ENCODE measurements around the gene CHRNA4. TPM values are rescaled to one million over a fixed set of nuclear protein-coding genes. Genes with fewer than 3 reads are reported as not detected.

CHRNA4 gene
- total RNA-seq, 3 donors from 2014 or later (not counting 1 experiment from before 2014, with no cell fraction given): not detected

GRCh38 chr20:63378626-63379025 is 17.5 kb upstream of the CHRNA4 start:
- no peak for DNase-seq
- H3K27ac ChIP-seq (ENCODE audit: low read length): no peak overlapping the region
- peaks cover 4% of the 10 kb centered on the region for H3K27me3 ChIP-seq (ENCODE audit: control insufficient read depth, insufficient read depth, low read length)
- no peaks in the 10 kb centered on the region for H3K4me1 Mint-ChIP-seq
- intact Hi-C loops (cut with micrococcal nuclease): no loop called here
- no peaks in the 10 kb centered on the region for H3K36me3 Mint-ChIP-seq
- TF ChIP-seq CTCF (IDR thresholded peaks at IDR 0.05): no peak
- H3K27me3 Mint-ChIP-seq (ENCODE audit: low read depth in 2 of 2): peaks cover 7 to 8% of the 10 kb centered on the region in 2 donors
- no peak overlapping the region for H3K27ac Mint-ChIP-seq
- no peak overlapping the region for H3K4me3 Mint-ChIP-seq
- H3K36me3 ChIP-seq (ENCODE audit: control insufficient read depth, insufficient read depth, low read length): no peaks in the 10 kb centered on the region
- ATAC-seq: no peak
- H3K4me3 ChIP-seq (ENCODE audit: low read length): no peak overlapping the region
- H3K4me1 ChIP-seq (ENCODE audit: control insufficient read depth, insufficient read depth, low read length): no peaks in the 10 kb centered on the region
- no peaks in the 10 kb centered on the region for H3K9me3 Mint-ChIP-seq
- H3K9me3 ChIP-seq (ENCODE audit: control insufficient read depth, insufficient read depth, low read length): no peaks in the 10 kb centered on the region
- 70% methylated on average over 12 of the region's 12 CpGs for WGBS (ENCODE audit: insufficient coverage)

GRCh38 chr20:63377951-63378381 is 16.8 kb upstream of the CHRNA4 start:
- WGBS (ENCODE audit: insufficient coverage): 47% methylated on average over 15 of the region's 15 CpGs
- ATAC-seq (no peak), DNase-seq (no peak)
- Histone ChIP-seq H3K4me1 (ENCODE audit: control insufficient read depth, insufficient read depth, low read length) (no peaks in the 10 kb centered on the region), H3K9me3 (ENCODE audit: control insufficient read depth, insufficient read depth, low read length) (no peaks in the 10 kb centered on the region), H3K27me3 (ENCODE audit: control insufficient read depth, insufficient read depth, low read length) (peaks cover 4% of the 10 kb centered on the region), H3K36me3 (ENCODE audit: control insufficient read depth, insufficient read depth, low read length) (no peaks in the 10 kb centered on the region), H3K27ac (ENCODE audit: low read length) (no peak overlapping the region), H3K4me3 (ENCODE audit: low read length) (no peak overlapping the region)
- Mint-ChIP-seq H3K4me1 (no peaks in the 10 kb centered on the region), H3K27me3 (ENCODE audit: low read depth in 2 of 2) (peaks cover 7 to 8% of the 10 kb centered on the region in 2 donors), H3K36me3 (no peaks in the 10 kb centered on the region), H3K4me3 (no peak overlapping the region), H3K27ac (no peak overlapping the region), H3K9me3 (no peaks in the 10 kb centered on the region)
- intact Hi-C loops (cut with micrococcal nuclease): no loop called here
- no peak for TF ChIP-seq CTCF (IDR thresholded peaks at IDR 0.05)

- no peaks in the 10 kb centered on the region for H3K4me1 ChIP-seq (ENCODE audit: control insufficient read depth, insufficient read depth, low read length)
- no peak for TF ChIP-seq CTCF (IDR thresholded peaks at IDR 0.05)
- no peaks in the 10 kb centered on the region for H3K4me1 Mint-ChIP-seq
- H3K36me3 Mint-ChIP-seq: no peaks in the 10 kb centered on the region
- no peaks in the 10 kb centered on the region for H3K36me3 ChIP-seq (ENCODE audit: control insufficient read depth, insufficient read depth, low read length)
- no peak overlapping the region for H3K4me3 Mint-ChIP-seq
- no peak overlapping the region for H3K27ac ChIP-seq (ENCODE audit: low read length)
- peaks cover 7 to 8% of the 10 kb centered on the region in 2 donors for H3K27me3 Mint-ChIP-seq (ENCODE audit: low read depth in 2 of 2)
- intact Hi-C loops (cut with micrococcal nuclease): no loop called here
- no peaks in the 10 kb centered on the region for H3K9me3 ChIP-seq (ENCODE audit: control insufficient read depth, insufficient read depth, low read length)
- DNase-seq: no peak
- no peak for ATAC-seq
- 12% methylated on average over 32 of the region's 32 CpGs for WGBS (ENCODE audit: insufficient coverage)
- no peak overlapping the region for H3K27ac Mint-ChIP-seq
- H3K4me3 ChIP-seq (ENCODE audit: low read length): no peak overlapping the region
- peaks cover 4% of the 10 kb centered on the region for H3K27me3 ChIP-seq (ENCODE audit: control insufficient read depth, insufficient read depth, low read length)
- H3K9me3 Mint-ChIP-seq: no peaks in the 10 kb centered on the region
Measured at GRCh38 chr20:63377256-63377941, 16.2 kb upstream of the CHRNA4 start.

Data from natural killer cell (primary cell).